Mesodermal cell (in vitro differentiated cells): Measurements from ENCODE around the gene DDAH2.
A peak's percentile ranks its signal among the peaks of the same experiment; 100 is the strongest.

Experiments used
- H3K27ac ChIP-seq: 2 replicates; pipeline ENCODE4 v1.7.0; 2013; ENCODE audit warnings: mild to moderate bottlenecking, low read depth, low read length, moderate library complexity; ENCODE audit not compliant: severe bottlenecking
- H3K36me3 ChIP-seq: 2 replicates; pipeline ENCODE4 v1.7.1; 2013; ENCODE audit warnings: mild to moderate bottlenecking, low read length, moderate library complexity; ENCODE audit not compliant: control insufficient read depth, insufficient read depth
- H3K4me1 ChIP-seq: one replicate; pipeline ENCODE4 v1.7.1; 2013; ENCODE audit warnings: mild to moderate bottlenecking, low read length; ENCODE audit not compliant: insufficient read depth, control insufficient read depth, poor library complexity, severe bottlenecking
- H3K4me3 ChIP-seq: 2 replicates; pipeline ENCODE4 v1.7.0; 2013; ENCODE audit warnings: low read length, control low read depth, mild to moderate bottlenecking; ENCODE audit not compliant: insufficient read depth, poor library complexity, severe bottlenecking; ENCODE audit errors: extremely low read depth
- H3K9me3 ChIP-seq: 2 replicates; pipeline ENCODE4 v1.7.1; 2013; ENCODE audit warnings: mild to moderate bottlenecking, low read length, moderate library complexity; ENCODE audit not compliant: control insufficient read depth
- WGBS, 2 experiments: methylation state at CpG; one replicate each; pipeline ENCODE4 v1.1.5; 2013; ENCODE audit warnings: missing lambda C conversion rate in 2 of 2; ENCODE audit not compliant: insufficient coverage in 2 of 2; 5-methylcytosine and 5-hydroxymethylcytosine counted together

Gene DDAH2

GRCh38 chr6:31769684-31770371, 40.7 kb upstream of the DDAH2 start:
- Histone ChIP-seq H3K36me3 (no peaks in the 10 kb centered on the region), H3K27ac (no peak overlapping the region), H3K4me3 (no peak overlapping the region), H3K9me3 (no peaks in the 10 kb centered on the region), H3K4me1 (no peaks in the 10 kb centered on the region)
- 71 to 84% methylated on average over 7 to 8 of the region's 12 CpGs for WGBS, 2 experiments

- Histone ChIP-seq H3K36me3 (no peaks in the 10 kb centered on the region), H3K9me3 (no peaks in the 10 kb centered on the region), H3K4me3 (no peak overlapping the region), H3K4me1 (peaks cover 7% of the 10 kb centered on the region), H3K27ac (no peak overlapping the region)
- 94 to 98% methylated on average over 17 to 18 of the region's 18 CpGs for WGBS, 2 experiments
Observed at GRCh38 chr6:31768363-31769257, 39.5 kb upstream of the DDAH2 start.

- WGBS, 2 experiments, result 88 to 93% methylated on average over 6 of the region's 6 CpGs
- Histone ChIP-seq H3K9me3 (no peaks in the 10 kb centered on the region), H3K4me1 (peaks cover 18% of the 10 kb centered on the region), H3K36me3 (peaks cover 6% of the 10 kb centered on the region), H3K27ac (no peak overlapping the region), H3K4me3 (no peak overlapping the region)
Observed at GRCh38 chr6:31767096-31767645, 38.1 kb upstream of the DDAH2 start.

- no peak overlapping the region for H3K4me3 ChIP-seq
- H3K4me1 ChIP-seq, result peaks cover 18% of the 10 kb centered on the region
- H3K36me3 ChIP-seq, result peaks cover 16% of the 10 kb centered on the region
- H3K9me3 ChIP-seq, result no peaks in the 10 kb centered on the region
- 76 to 82% methylated on average over 36 of the region's 42 CpGs for WGBS, 2 experiments
- no peak overlapping the region for H3K27ac ChIP-seq
Observed at GRCh38 chr6:31765910-31766794, 37.1 kb upstream of the DDAH2 start.

- 97% methylated on average over 7 of the region's 9 CpGs; no CpG with 5 or more reads in 1 of the 2 experiments for WGBS, 2 experiments
- H3K36me3 ChIP-seq, result peaks cover 22% of the 10 kb centered on the region
- H3K9me3 ChIP-seq, result no peaks in the 10 kb centered on the region
Observed at GRCh38 chr6:31765559-31765909, 36.4 kb upstream of the DDAH2 start.

GRCh38 chr6:31764198-31764597, 35.1 kb upstream of the DDAH2 start:
- Histone ChIP-seq H3K36me3 (peaks cover 30% of the 10 kb centered on the region), H3K27ac (peak overlapping the region; percentile 29), H3K4me3 (no peak overlapping the region), H3K9me3 (no peaks in the 10 kb centered on the region), H3K4me1 (peaks cover 18% of the 10 kb centered on the region)
- WGBS, 2 experiments, result 95 to 100% methylated on average over 1 to 2 of the region's 4 CpGs

More at GRCh38 chr6:31765559-31765909, 36.4 kb upstream of the DDAH2 start:
- H3K4me3 ChIP-seq, result no peak overlapping the region
- peaks cover 18% of the 10 kb centered on the region for H3K4me1 ChIP-seq
- H3K27ac ChIP-seq, result no peak overlapping the region

- Histone ChIP-seq H3K27ac (peak overlapping the region; percentile 87), H3K9me3 (no peaks in the 10 kb centered on the region), H3K4me3 (no peak overlapping the region), H3K36me3 (peaks cover 30% of the 10 kb centered on the region), H3K4me1 (peaks cover 18% of the 10 kb centered on the region)
- 5 to 10% methylated on average over 1 of the region's 1 CpG for WGBS, 2 experiments
Observed at GRCh38 chr6:31763619-31763940, 34.5 kb upstream of the DDAH2 start.

- Histone ChIP-seq H3K4me3 (no peak overlapping the region), H3K36me3 (peaks cover 30% of the 10 kb centered on the region), H3K9me3 (no peaks in the 10 kb centered on the region), H3K4me1 (peaks cover 18% of the 10 kb centered on the region), H3K27ac (peak overlapping the region; percentile 87)
- 75 to 83% methylated on average over 7 of the region's 8 CpGs for WGBS, 2 experiments
Observed at GRCh38 chr6:31762878-31763618, 33.9 kb upstream of the DDAH2 start.

- Histone ChIP-seq H3K27ac (peak within 1 kb of the TSS; percentile 87), H3K4me3 (no peak within 1 kb of the TSS), H3K4me1 (peaks cover 18% of the 10 kb centered on the region), H3K36me3 (peaks cover 30% of the 10 kb centered on the region), H3K9me3 (no peaks in the 10 kb centered on the region)
- 78 to 83% methylated on average over 1 to 2 of the region's 4 CpGs for WGBS, 2 experiments
Observed at GRCh38 chr6:31762356-31762755, 33.3 kb upstream of the DDAH2 start, which contains the start of gene SAPCD1. SAPCD1 (plus strand) TSS chr6:31762656; CDS start chr6:31763055, 399 bp downstream.
